ENCODE data around the gene B3GALT6.

Gene B3GALT6

GRCh38 chr1:1228596-1229321 lies 3.3 kb upstream of the B3GALT6 start:
- Mint-ChIP-seq H3K27me3 (ENCODE audit: low read depth) (no peaks in the 10 kb centered on the region), H3K36me3 (ENCODE audit: low read depth) (peaks cover 39% of the 10 kb centered on the region), H3K27ac (no peak overlapping the region), H3K9me3 (no peaks in the 10 kb centered on the region), H3K4me3 (no peak overlapping the region), H3K4me1 (ENCODE audit: low read depth) (peaks cover 12% of the 10 kb centered on the region)
- DNase-seq (ENCODE audit: low spot score) = no peak

DNA sequence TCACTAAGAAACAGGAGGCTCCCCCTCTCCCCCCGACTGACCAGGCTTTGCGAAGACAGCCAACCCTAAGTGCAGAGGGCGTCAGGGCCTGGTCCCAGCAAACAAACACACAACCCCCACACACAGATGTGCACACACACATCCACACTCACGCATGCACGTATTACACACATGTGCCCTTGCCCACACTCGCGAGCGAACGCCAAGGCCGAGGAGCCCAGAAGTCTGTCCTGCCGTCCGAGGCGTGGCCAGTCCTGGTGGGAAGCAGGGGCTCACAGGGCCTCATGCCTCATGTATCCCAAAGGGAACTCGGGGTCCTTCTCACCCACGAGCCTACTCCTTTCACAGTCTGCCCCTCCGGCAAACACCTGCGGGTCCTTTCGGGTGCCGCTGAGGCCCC lies 2.3 kb upstream of the B3GALT6 start:
- peak overlapping the region; percentile 64 for H3K4me3 Mint-ChIP-seq
- DNase-seq (ENCODE audit: low spot score) = no peak
- peaks cover 12% of the 10 kb centered on the region for H3K4me1 Mint-ChIP-seq (ENCODE audit: low read depth)
- H3K36me3 Mint-ChIP-seq (ENCODE audit: low read depth) = peaks cover 42% of the 10 kb centered on the region
- no peaks in the 10 kb centered on the region for H3K9me3 Mint-ChIP-seq
- H3K27me3 Mint-ChIP-seq (ENCODE audit: low read depth) = no peaks in the 10 kb centered on the region
- H3K27ac Mint-ChIP-seq = no peak overlapping the region

GRCh38 chr1:1230656-1231399 lies 1.2 kb upstream of the B3GALT6 start:
- Mint-ChIP-seq H3K4me3 (peak overlapping the region; percentile 96), H3K27ac (peak overlapping the region; percentile 86), H3K36me3 (ENCODE audit: low read depth) (peaks cover 36% of the 10 kb centered on the region), H3K27me3 (ENCODE audit: low read depth) (no peaks in the 10 kb centered on the region), H3K9me3 (no peaks in the 10 kb centered on the region), H3K4me1 (ENCODE audit: low read depth) (peaks cover 12% of the 10 kb centered on the region)
- no peak for DNase-seq (ENCODE audit: low spot score)

GRCh38 chr1:1231400-1232207 lies 433 bp upstream of the B3GALT6 start, which contains the start of gene SDF4:
Gene SDF4, minus strand, starts transcription at chr1:1232001. Its CDS starts 3,229 bp downstream, at chr1:1228772.
- Mint-ChIP-seq H3K27ac (peak within 1 kb of the TSS; percentile 86), H3K9me3 (no peaks in the 10 kb centered on the region), H3K27me3 (ENCODE audit: low read depth) (no peaks in the 10 kb centered on the region), H3K4me1 (ENCODE audit: low read depth) (peaks cover 12% of the 10 kb centered on the region), H3K36me3 (ENCODE audit: low read depth) (peaks cover 31% of the 10 kb centered on the region), H3K4me3 (peak within 1 kb of the TSS; percentile 96)
- peak; percentile 98 for DNase-seq (ENCODE audit: low spot score)

DNA sequence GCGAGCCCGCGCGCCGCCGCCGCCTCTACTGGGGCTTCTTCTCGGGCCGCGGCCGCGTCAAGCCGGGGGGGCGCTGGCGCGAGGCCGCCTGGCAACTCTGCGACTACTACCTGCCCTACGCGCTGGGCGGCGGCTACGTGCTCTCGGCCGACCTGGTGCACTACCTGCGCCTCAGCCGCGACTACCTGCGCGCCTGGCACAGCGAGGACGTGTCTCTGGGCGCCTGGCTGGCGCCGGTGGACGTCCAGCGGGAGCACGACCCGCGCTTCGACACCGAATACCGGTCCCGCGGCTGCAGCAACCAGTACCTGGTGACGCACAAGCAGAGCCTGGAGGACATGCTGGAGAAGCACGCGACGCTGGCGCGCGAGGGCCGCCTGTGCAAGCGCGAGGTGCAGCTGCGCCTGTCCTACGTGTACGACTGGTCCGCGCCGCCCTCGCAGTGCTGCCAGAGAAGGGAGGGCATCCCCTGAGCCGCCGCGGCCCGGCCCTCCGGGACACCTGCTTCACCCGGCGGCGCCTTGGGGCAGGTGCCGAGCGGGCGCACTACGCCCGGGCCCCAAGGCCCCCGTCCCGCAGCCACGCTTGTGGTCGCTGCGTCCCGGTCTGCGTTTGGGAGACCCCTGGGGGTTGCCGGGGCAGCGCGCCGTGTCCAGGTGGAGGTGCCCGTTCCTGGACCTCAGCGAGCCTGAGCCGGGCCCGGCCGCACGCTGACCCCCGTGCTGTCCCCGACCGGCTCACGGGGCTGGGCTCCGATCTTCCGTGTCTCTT lies 944 bp downstream of the B3GALT6 start:
- DNase-seq (ENCODE audit: low spot score) = no peak
- peak overlapping the region; percentile 86 for H3K4me3 Mint-ChIP-seq
- H3K36me3 Mint-ChIP-seq (ENCODE audit: low read depth) = peaks cover 31% of the 10 kb centered on the region
- H3K9me3 Mint-ChIP-seq = no peaks in the 10 kb centered on the region
- peak overlapping the region; percentile 85 for H3K27ac Mint-ChIP-seq
- H3K27me3 Mint-ChIP-seq (ENCODE audit: low read depth) = no peaks in the 10 kb centered on the region
- H3K4me1 Mint-ChIP-seq (ENCODE audit: low read depth) = peaks cover 12% of the 10 kb centered on the region

DNA sequence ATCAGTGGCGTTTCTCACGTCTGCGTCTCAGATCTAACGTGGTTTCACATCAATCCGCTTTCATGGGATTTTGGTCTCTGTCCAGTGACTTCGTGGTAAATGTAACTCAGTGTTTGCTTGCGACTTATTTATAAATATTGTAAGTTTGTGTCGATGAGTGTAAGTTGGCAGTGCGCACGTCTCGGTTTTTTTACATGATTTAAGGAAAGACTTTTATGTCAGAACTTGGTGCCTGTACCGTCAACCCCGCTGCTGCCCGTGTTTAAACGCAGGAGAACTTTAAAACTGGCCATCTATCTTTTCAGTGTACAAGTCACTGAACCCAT lies 1.5 kb downstream of the B3GALT6 start:
- no peaks in the 10 kb centered on the region for H3K9me3 Mint-ChIP-seq
- DNase-seq (ENCODE audit: low spot score) = no peak
- peaks cover 12% of the 10 kb centered on the region for H3K4me1 Mint-ChIP-seq (ENCODE audit: low read depth)
- H3K4me3 Mint-ChIP-seq = peak overlapping the region; percentile 86
- peaks cover 31% of the 10 kb centered on the region for H3K36me3 Mint-ChIP-seq (ENCODE audit: low read depth)
- no peaks in the 10 kb centered on the region for H3K27me3 Mint-ChIP-seq (ENCODE audit: low read depth)
- peak overlapping the region; percentile 85 for H3K27ac Mint-ChIP-seq

- H3K4me1 Mint-ChIP-seq (ENCODE audit: low read depth) = peaks cover 12% of the 10 kb centered on the region
- peak overlapping the region; percentile 15 for H3K27ac Mint-ChIP-seq
- H3K36me3 Mint-ChIP-seq (ENCODE audit: low read depth) = peaks cover 27% of the 10 kb centered on the region
- H3K9me3 Mint-ChIP-seq = no peaks in the 10 kb centered on the region
- DNase-seq (ENCODE audit: low spot score) = no peak
- no peaks in the 10 kb centered on the region for H3K27me3 Mint-ChIP-seq (ENCODE audit: low read depth)
- H3K4me3 Mint-ChIP-seq = peak overlapping the region; percentile 86
These were observed 2.3 kb downstream of the B3GALT6 start for GRCh38 chr1:1234180-1234808.

- peaks cover 21% of the 10 kb centered on the region for H3K36me3 Mint-ChIP-seq (ENCODE audit: low read depth)
- H3K27me3 Mint-ChIP-seq (ENCODE audit: low read depth) = no peaks in the 10 kb centered on the region
- no peak overlapping the region for H3K27ac Mint-ChIP-seq
- DNase-seq (ENCODE audit: low spot score) = no peak
- H3K4me3 Mint-ChIP-seq = no peak overlapping the region
- peaks cover 7% of the 10 kb centered on the region for H3K4me1 Mint-ChIP-seq (ENCODE audit: low read depth)
- no peaks in the 10 kb centered on the region for H3K9me3 Mint-ChIP-seq
These were observed 3.1 kb downstream of the B3GALT6 start for GRCh38 chr1:1235016-1235744.

- Mint-ChIP-seq H3K27me3 (ENCODE audit: low read depth) (no peaks in the 10 kb centered on the region), H3K4me1 (ENCODE audit: low read depth) (peaks cover 3% of the 10 kb centered on the region), H3K4me3 (no peak overlapping the region), H3K36me3 (ENCODE audit: low read depth) (peaks cover 14% of the 10 kb centered on the region), H3K9me3 (no peaks in the 10 kb centered on the region), H3K27ac (no peak overlapping the region)
- DNase-seq (ENCODE audit: low spot score) = no peak
These were observed 4.2 kb downstream of the B3GALT6 start for GRCh38 chr1:1236176-1236763.

DNA sequence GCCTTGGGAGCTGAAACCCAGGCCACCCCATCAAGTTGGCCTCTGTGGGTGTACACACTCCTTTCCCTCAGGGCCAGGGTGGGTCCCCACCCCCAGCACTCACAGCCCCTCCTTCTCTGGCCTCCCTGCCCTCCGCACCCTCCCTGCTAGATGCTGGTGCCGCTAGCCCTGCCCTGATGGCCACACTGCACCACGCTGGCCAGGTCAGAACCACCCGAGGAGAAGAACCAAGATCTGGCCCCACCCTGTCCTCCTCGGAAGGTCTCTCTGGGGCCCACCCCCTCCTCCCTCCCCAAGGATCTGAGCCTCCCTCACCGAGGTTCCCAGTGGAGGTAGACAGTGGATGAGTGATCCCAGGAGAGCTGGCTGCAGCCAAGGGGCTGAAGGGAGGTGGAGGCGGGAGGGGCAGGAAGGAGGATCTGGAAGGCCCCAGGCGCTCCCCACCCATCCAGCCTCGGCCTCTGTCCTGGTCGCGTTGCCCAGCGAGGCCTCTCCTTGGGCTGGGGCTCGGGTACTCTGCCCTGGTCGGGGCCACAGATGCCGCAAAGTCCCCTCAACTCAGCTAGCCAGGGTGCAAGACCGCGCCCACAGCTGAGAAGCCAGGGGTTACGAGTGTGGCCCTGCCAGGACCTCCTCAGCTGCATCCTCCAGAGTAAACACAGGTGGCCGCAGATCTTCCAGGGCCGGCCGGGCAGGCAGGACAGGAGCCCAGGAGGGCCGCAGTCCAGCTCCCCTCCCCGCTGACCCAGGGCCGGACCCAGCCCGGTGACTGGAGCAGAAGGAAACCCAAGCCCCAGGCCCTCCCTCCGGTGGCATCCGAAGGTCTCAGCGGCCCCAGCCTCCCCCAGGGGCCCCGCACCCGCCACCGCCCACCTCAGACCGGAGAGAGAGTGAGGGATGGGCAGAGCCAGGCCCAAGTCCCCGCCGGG lies 5.2 kb downstream of the B3GALT6 start:
- H3K4me1 Mint-ChIP-seq (ENCODE audit: low read depth) = peaks cover 3% of the 10 kb centered on the region
- no peak overlapping the region for H3K4me3 Mint-ChIP-seq
- no peak overlapping the region for H3K27ac Mint-ChIP-seq
- no peaks in the 10 kb centered on the region for H3K9me3 Mint-ChIP-seq
- DNase-seq (ENCODE audit: low spot score) = no peak
- no peaks in the 10 kb centered on the region for H3K27me3 Mint-ChIP-seq (ENCODE audit: low read depth)
- peaks cover 13% of the 10 kb centered on the region for H3K36me3 Mint-ChIP-seq (ENCODE audit: low read depth)

DNA sequence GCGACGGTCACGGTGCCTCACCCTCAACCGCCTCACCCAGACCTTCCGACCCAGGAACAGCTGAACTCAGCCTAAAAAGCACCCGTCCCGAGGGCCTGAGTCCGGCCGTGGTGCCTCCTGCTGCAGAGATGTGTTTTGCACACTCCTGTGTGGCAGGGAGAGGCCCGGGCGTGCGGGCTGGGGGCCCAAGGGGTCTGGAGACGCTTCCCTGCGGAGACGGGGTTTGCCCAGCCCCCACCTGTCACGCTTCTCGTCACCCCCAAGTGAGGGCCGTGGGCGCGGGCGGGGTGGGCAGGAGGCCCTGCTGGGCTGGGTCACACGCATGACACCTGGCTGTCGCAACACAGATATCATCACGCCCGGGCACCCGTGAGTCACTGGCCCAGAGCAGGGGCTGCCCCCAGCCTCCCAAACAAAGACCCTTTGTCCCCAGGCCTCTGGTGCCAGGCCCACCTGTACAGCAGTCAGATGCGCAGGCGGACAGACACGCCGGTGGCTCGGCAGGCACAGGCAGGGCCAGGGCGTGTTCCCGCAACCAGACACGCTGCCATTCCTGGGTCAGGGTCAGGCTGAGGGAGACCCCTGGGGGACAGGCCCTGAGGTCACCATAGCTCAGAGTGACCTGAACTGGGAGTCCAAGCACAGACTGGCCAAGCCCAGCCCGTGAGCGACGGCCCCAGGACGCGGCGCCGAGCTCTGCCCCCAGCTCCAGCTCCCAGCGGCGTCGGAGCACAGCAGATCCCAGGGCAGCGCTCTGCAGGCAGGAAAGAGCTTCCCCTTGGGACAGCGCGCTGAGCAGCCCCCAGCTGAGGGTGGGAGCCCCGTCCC lies 6.1 kb downstream of the B3GALT6 start:
- peaks cover 13% of the 10 kb centered on the region for H3K36me3 Mint-ChIP-seq (ENCODE audit: low read depth)
- no peaks in the 10 kb centered on the region for H3K9me3 Mint-ChIP-seq
- peaks cover 3% of the 10 kb centered on the region for H3K4me1 Mint-ChIP-seq (ENCODE audit: low read depth)
- H3K27me3 Mint-ChIP-seq (ENCODE audit: low read depth) = no peaks in the 10 kb centered on the region
- no peak overlapping the region for H3K4me3 Mint-ChIP-seq
- DNase-seq (ENCODE audit: low spot score) = no peak
- H3K27ac Mint-ChIP-seq = no peak overlapping the region
